Measurements from ENCODE around the gene GPR161.

The GPR161 gene

DNA sequence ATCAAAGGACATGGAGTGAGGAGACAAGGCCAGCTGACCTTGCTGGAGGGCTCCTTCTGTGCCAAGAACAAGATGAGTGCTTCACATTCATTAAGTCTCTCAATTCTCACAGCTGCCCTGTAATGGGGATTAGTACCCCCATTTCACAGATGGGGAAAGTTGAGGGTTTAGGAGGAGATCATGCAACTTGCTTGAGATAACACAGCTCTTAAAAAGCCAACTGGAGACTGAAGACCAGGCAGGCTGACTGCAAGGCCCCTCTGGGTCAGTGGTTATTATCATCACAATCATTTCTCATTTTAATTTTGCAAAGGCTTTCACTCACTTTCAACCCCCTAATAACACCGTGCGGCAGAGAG lies 46.8 kb downstream of the GPR161 start:
- H3K79me2 ChIP-seq (ENCODE audit: control insufficient read depth, insufficient read depth, low read length, poor library complexity), result no peaks in the 10 kb centered on the region
- no peak overlapping the region for H2AK5ac ChIP-seq (ENCODE audit: low read length)
- DNase-seq, result no peak
- no peak overlapping the region for H4K12ac ChIP-seq (ENCODE audit: low read depth, low read length)
- no peaks in the 10 kb centered on the region for H3K27me3 ChIP-seq (ENCODE audit: insufficient read depth, low read length)
- H3K14ac ChIP-seq (ENCODE audit: low read length), result no peak overlapping the region
- no CpG with 5 or more reads among the region's 2 CpGs for WGBS (ENCODE audit: extremely low coverage, insufficient coverage, insufficient read length)
- no peaks in the 10 kb centered on the region for H3K79me1 ChIP-seq (ENCODE audit: low read length)
- no peak overlapping the region for H3K4ac ChIP-seq (ENCODE audit: low read depth, low read length)
- H2BK5ac ChIP-seq (ENCODE audit: low read depth, low read length, poor library complexity), result no peak overlapping the region
- H3K27ac ChIP-seq (ENCODE audit: low read depth, low read length), result no peak overlapping the region
- H3K23ac ChIP-seq (ENCODE audit: low read length), result no peak overlapping the region
- H3K18ac ChIP-seq (ENCODE audit: low read length), result no peak overlapping the region
- no peaks in the 10 kb centered on the region for H3K4me1 ChIP-seq (ENCODE audit: control insufficient read depth in 1 of 2, insufficient read depth in 2 of 2, low read length in 2 of 2)
- no peak overlapping the region for H3K4me3 ChIP-seq (ENCODE audit: low read depth, low read length)
- no peak overlapping the region for H3K9ac ChIP-seq (ENCODE audit: low read length)
- no peak overlapping the region for H4K8ac ChIP-seq (ENCODE audit: low read depth, low read length)
- no peak overlapping the region for H3K4me2 ChIP-seq (ENCODE audit: low read length)
- no peak overlapping the region for H2BK120ac ChIP-seq (ENCODE audit: insufficient read depth, low read length, poor library complexity)
- H3K36me3 ChIP-seq (ENCODE audit: control insufficient read depth in 1 of 2, insufficient read depth in 2 of 2, low read length in 2 of 2), result peaks cover under 1 to 7% of the 10 kb centered on the region in 2 experiments
- H2AFZ ChIP-seq (ENCODE audit: insufficient read depth, low read length, poor library complexity), result no peak overlapping the region
- peaks cover 3% of the 10 kb centered on the region for H3K9me3 ChIP-seq (ENCODE audit: insufficient read depth, low read depth, low read length)
- H2BK12ac ChIP-seq (ENCODE audit: low read length), result no peak overlapping the region
- no peak overlapping the region for H4K91ac ChIP-seq (ENCODE audit: low read depth, low read length)

DNA sequence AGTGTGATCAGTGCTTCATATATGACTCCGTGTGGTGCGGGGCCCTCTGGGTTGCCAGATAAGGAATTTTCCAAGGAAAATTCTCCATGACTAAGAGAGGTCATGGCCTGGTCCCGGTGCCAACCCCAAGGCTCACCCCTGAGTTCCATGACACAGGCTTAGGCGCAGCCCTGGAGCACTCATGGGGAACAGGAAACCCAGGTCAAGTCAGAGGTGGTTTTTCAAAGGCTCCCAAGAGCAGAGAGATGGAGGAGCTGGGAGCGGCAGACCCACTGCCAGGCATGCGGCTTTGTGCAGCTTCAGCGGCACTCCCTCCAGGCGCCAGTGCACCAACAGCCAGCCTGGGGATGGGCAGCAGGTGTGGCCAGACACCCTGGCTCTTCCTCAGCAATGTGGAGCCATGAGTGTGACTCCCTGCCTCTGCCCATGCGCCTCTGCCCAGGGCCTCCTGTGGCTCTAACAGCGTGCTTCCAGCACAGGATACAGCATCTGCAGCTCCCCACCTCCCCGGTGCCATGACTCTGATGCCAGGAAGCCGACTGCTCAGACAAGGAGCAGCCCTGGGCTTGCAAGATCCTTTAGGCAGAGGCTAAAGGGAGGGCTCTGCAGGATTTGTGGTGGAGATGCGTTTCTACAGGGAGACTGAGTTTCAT lies 47.3 kb downstream of the GPR161 start:
- no peak overlapping the region for H3K18ac ChIP-seq (ENCODE audit: low read length)
- no peak overlapping the region for H3K23ac ChIP-seq (ENCODE audit: low read length)
- no peak overlapping the region for H4K91ac ChIP-seq (ENCODE audit: low read depth, low read length)
- H3K14ac ChIP-seq (ENCODE audit: low read length), result no peak overlapping the region
- WGBS (ENCODE audit: extremely low coverage, insufficient coverage, insufficient read length), result no CpG with 5 or more reads among the region's 13 CpGs
- no peak overlapping the region for H3K4me2 ChIP-seq (ENCODE audit: low read length)
- no peaks in the 10 kb centered on the region for H3K79me1 ChIP-seq (ENCODE audit: low read length)
- H2BK5ac ChIP-seq (ENCODE audit: low read depth, low read length, poor library complexity), result no peak overlapping the region
- H3K36me3 ChIP-seq (ENCODE audit: control insufficient read depth in 1 of 2, insufficient read depth in 2 of 2, low read length in 2 of 2), result peaks cover 3 to 7% of the 10 kb centered on the region in 2 experiments
- no peak for DNase-seq
- no peaks in the 10 kb centered on the region for H3K27me3 ChIP-seq (ENCODE audit: insufficient read depth, low read length)
- H3K27ac ChIP-seq (ENCODE audit: low read depth, low read length), result no peak overlapping the region
- no peak overlapping the region for H2AK5ac ChIP-seq (ENCODE audit: low read length)
- no peaks in the 10 kb centered on the region for H3K79me2 ChIP-seq (ENCODE audit: control insufficient read depth, insufficient read depth, low read length, poor library complexity)
- no peak overlapping the region for H2BK12ac ChIP-seq (ENCODE audit: low read length)
- H4K8ac ChIP-seq (ENCODE audit: low read depth, low read length), result no peak overlapping the region
- H3K4ac ChIP-seq (ENCODE audit: low read depth, low read length), result no peak overlapping the region
- no peak overlapping the region for H3K4me3 ChIP-seq (ENCODE audit: low read depth, low read length)
- H4K12ac ChIP-seq (ENCODE audit: low read depth, low read length), result no peak overlapping the region
- H3K9me3 ChIP-seq (ENCODE audit: insufficient read depth, low read depth, low read length), result peaks cover 3% of the 10 kb centered on the region
- H3K4me1 ChIP-seq (ENCODE audit: control insufficient read depth in 1 of 2, insufficient read depth in 2 of 2, low read length in 2 of 2), result no peaks in the 10 kb centered on the region
- no peak overlapping the region for H3K9ac ChIP-seq (ENCODE audit: low read length)
- no peak overlapping the region for H2AFZ ChIP-seq (ENCODE audit: insufficient read depth, low read length, poor library complexity)
- no peak overlapping the region for H2BK120ac ChIP-seq (ENCODE audit: insufficient read depth, low read length, poor library complexity)

GRCh38 chr1:168088511-168089325 lies 48.0 kb downstream of the GPR161 start:
- WGBS (ENCODE audit: extremely low coverage, insufficient coverage, insufficient read length), result no CpG with 5 or more reads among the region's 14 CpGs
- H3K4me2 ChIP-seq (ENCODE audit: low read length), result no peak overlapping the region
- H3K4me1 ChIP-seq (ENCODE audit: control insufficient read depth in 1 of 2, insufficient read depth in 2 of 2, low read length in 2 of 2), result no peaks in the 10 kb centered on the region

GRCh38 chr1:168087696-168088095 lies 49.0 kb downstream of the GPR161 start:
- Histone ChIP-seq H3K9ac (ENCODE audit: low read length) (no peak overlapping the region), H3K9me3 (ENCODE audit: insufficient read depth, low read depth, low read length) (peaks cover 3% of the 10 kb centered on the region), H3K4me2 (ENCODE audit: low read length) (no peak overlapping the region), H3K14ac (ENCODE audit: low read length) (no peak overlapping the region), H4K12ac (ENCODE audit: low read depth, low read length) (no peak overlapping the region), H4K91ac (ENCODE audit: low read depth, low read length) (no peak overlapping the region), H2AK5ac (ENCODE audit: low read length) (no peak overlapping the region), H3K4ac (ENCODE audit: low read depth, low read length) (no peak overlapping the region), H4K8ac (ENCODE audit: low read depth, low read length) (no peak overlapping the region), H3K4me3 (ENCODE audit: low read depth, low read length) (no peak overlapping the region), H3K27me3 (ENCODE audit: insufficient read depth, low read length) (no peaks in the 10 kb centered on the region), H3K79me2 (ENCODE audit: control insufficient read depth, insufficient read depth, low read length, poor library complexity) (no peaks in the 10 kb centered on the region), H2AFZ (ENCODE audit: insufficient read depth, low read length, poor library complexity) (no peak overlapping the region), H3K27ac (ENCODE audit: low read depth, low read length) (no peak overlapping the region), H3K36me3 (ENCODE audit: control insufficient read depth in 1 of 2, insufficient read depth in 2 of 2, low read length in 2 of 2) (peaks cover 3 to 10% of the 10 kb centered on the region in 2 experiments), H2BK5ac (ENCODE audit: low read depth, low read length, poor library complexity) (no peak overlapping the region), H3K79me1 (ENCODE audit: low read length) (no peaks in the 10 kb centered on the region), H2BK12ac (ENCODE audit: low read length) (no peak overlapping the region), H3K23ac (ENCODE audit: low read length) (no peak overlapping the region), H2BK120ac (ENCODE audit: insufficient read depth, low read length, poor library complexity) (no peak overlapping the region), H3K18ac (ENCODE audit: low read length) (no peak overlapping the region), H3K4me1 (ENCODE audit: control insufficient read depth in 1 of 2, insufficient read depth in 2 of 2, low read length in 2 of 2) (no peaks in the 10 kb centered on the region)
- DNase-seq, result no peak
- no CpG with 5 or more reads among the region's 10 CpGs for WGBS (ENCODE audit: extremely low coverage, insufficient coverage, insufficient read length)

More at GRCh38 chr1:168088511-168089325, 48.0 kb downstream of the GPR161 start:
- H4K8ac ChIP-seq (ENCODE audit: low read depth, low read length), result no peak overlapping the region
- no peak overlapping the region for H2AFZ ChIP-seq (ENCODE audit: insufficient read depth, low read length, poor library complexity)
- H4K12ac ChIP-seq (ENCODE audit: low read depth, low read length), result no peak overlapping the region
- H3K9ac ChIP-seq (ENCODE audit: low read length), result no peak overlapping the region
- H3K18ac ChIP-seq (ENCODE audit: low read length), result no peak overlapping the region
- no peaks in the 10 kb centered on the region for H3K79me1 ChIP-seq (ENCODE audit: low read length)
- H4K91ac ChIP-seq (ENCODE audit: low read depth, low read length), result no peak overlapping the region
- no peaks in the 10 kb centered on the region for H3K79me2 ChIP-seq (ENCODE audit: control insufficient read depth, insufficient read depth, low read length, poor library complexity)
- no peak overlapping the region for H3K14ac ChIP-seq (ENCODE audit: low read length)
- H2AK5ac ChIP-seq (ENCODE audit: low read length), result no peak overlapping the region
- H3K27ac ChIP-seq (ENCODE audit: low read depth, low read length), result no peak overlapping the region
- H3K4me3 ChIP-seq (ENCODE audit: low read depth, low read length), result no peak overlapping the region
- DNase-seq, result no peak
- H2BK12ac ChIP-seq (ENCODE audit: low read length), result no peak overlapping the region
- no peak overlapping the region for H3K23ac ChIP-seq (ENCODE audit: low read length)
- H3K9me3 ChIP-seq (ENCODE audit: insufficient read depth, low read depth, low read length), result peaks cover 3% of the 10 kb centered on the region
- H3K27me3 ChIP-seq (ENCODE audit: insufficient read depth, low read length), result no peaks in the 10 kb centered on the region
- no peak overlapping the region for H2BK120ac ChIP-seq (ENCODE audit: insufficient read depth, low read length, poor library complexity)
- H3K4ac ChIP-seq (ENCODE audit: low read depth, low read length), result no peak overlapping the region
- H2BK5ac ChIP-seq (ENCODE audit: low read depth, low read length, poor library complexity), result no peak overlapping the region
- H3K36me3 ChIP-seq (ENCODE audit: control insufficient read depth in 1 of 2, insufficient read depth in 2 of 2, low read length in 2 of 2), result peaks cover 3 to 10% of the 10 kb centered on the region in 2 experiments

Measured in trophoblast cell (in vitro differentiated cells and primary cell).